ENCODE measurements around the gene XPNPEP3. TPM values are rescaled to one million over a fixed set of nuclear protein-coding genes. Genes with fewer than 3 reads are reported as not detected.

The XPNPEP3 gene
- total RNA-seq, 6 experiments from 2014 or later = 9.2 to 33.7 (median 18.5) TPM

DNA sequence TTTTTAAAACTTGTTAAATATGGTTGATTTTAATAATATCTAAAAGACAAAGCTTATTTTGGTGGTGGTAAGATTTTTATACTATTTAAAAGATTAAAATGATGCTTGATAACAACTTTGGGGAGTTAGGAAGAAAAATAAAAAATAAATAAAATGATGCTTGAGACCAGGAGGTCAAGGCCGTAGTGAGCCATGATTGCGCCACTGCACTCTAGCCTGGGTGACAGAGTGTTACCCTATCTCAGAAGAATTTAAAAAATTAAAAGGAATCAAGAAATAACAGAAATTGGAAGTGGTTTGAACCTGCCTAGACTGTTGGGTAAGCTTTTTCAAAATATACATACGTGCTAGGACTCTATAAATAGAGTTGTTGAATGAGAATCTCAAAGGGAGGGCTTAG lies 17.1 kb downstream of the XPNPEP3 start:
- Histone ChIP-seq H3K27ac (no peak overlapping the region), H3K9me3 (no peaks in the 10 kb centered on the region), H3K4me1 (peaks cover 0 to 6% (median 3%) of the 10 kb centered on the region in 4 donors), H3K4me3 (no peak overlapping the region), H3K27me3 (no peaks in the 10 kb centered on the region), H3K36me3 (peaks cover 0 to 26% (median 0%) of the 10 kb centered on the region in 4 donors)
- ATAC-seq (no peak), DNase-seq (no peak)
- intact Hi-C loops (cut with DNase I) = no loop called here
- WGBS (ENCODE audit: insufficient coverage, low coverage, low lambda C conversion rate, missing lambda C conversion rate) = 89% methylated on average over 3 of the region's 3 CpGs
- TF ChIP-seq POLR2A (IDR thresholded peaks at IDR 0.05) (no peak), CTCF (IDR thresholded peaks at IDR 0.05) (no peak)

GRCh38 chr22:40875111-40875510 lies 18.2 kb downstream of the XPNPEP3 start:
- H3K9me3 ChIP-seq = no peaks in the 10 kb centered on the region
- ATAC-seq (no peak), DNase-seq (no peak)
- 94% methylated on average over 3 of the region's 3 CpGs for WGBS (ENCODE audit: insufficient coverage, low coverage, low lambda C conversion rate, missing lambda C conversion rate)
- TF ChIP-seq POLR2A (IDR thresholded peaks at IDR 0.05) (no peak), CTCF (IDR thresholded peaks at IDR 0.05) (no peak)
- no peak overlapping the region for H3K4me3 ChIP-seq
- H3K27me3 ChIP-seq = no peaks in the 10 kb centered on the region
- H3K36me3 ChIP-seq = peaks cover 0 to 19% (median 0%) of the 10 kb centered on the region in 4 donors
- peaks cover 0 to 6% (median 3%) of the 10 kb centered on the region in 4 donors for H3K4me1 ChIP-seq
- H3K27ac ChIP-seq = no peak overlapping the region
- intact Hi-C loops (cut with DNase I) = no loop called here

GRCh38 chr22:40876907-40877306 lies 20.0 kb downstream of the XPNPEP3 start:
- Histone ChIP-seq H3K27me3 (no peaks in the 10 kb centered on the region), H3K36me3 (peaks cover 0 to 9% (median under 1%) of the 10 kb centered on the region in 4 donors), H3K4me1 (peaks cover 0 to 6% (median 3%) of the 10 kb centered on the region in 4 donors), H3K9me3 (no peaks in the 10 kb centered on the region), H3K4me3 (no peak overlapping the region), H3K27ac (no peak overlapping the region)
- DNase-seq (no peak), ATAC-seq (no peak)
- 75% methylated on average over 1 of the region's 1 CpG for WGBS (ENCODE audit: insufficient coverage, low coverage, low lambda C conversion rate, missing lambda C conversion rate)
- no peak for TF ChIP-seq CTCF (IDR thresholded peaks at IDR 0.05)
- intact Hi-C loops (cut with DNase I) = no loop called here

GRCh38 chr22:40877488-40877887 lies 20.5 kb downstream of the XPNPEP3 start:
- intact Hi-C loops (cut with DNase I) = no loop called here
- DNase-seq (no peak), ATAC-seq (no peak)
- Histone ChIP-seq H3K4me1 (peaks cover 0 to 6% (median 3%) of the 10 kb centered on the region in 4 donors), H3K4me3 (no peak overlapping the region), H3K27ac (no peak overlapping the region), H3K27me3 (no peaks in the 10 kb centered on the region), H3K36me3 (peaks cover 0 to 14% (median 2%) of the 10 kb centered on the region in 4 donors), H3K9me3 (no peaks in the 10 kb centered on the region)
- WGBS (ENCODE audit: insufficient coverage, low coverage, low lambda C conversion rate, missing lambda C conversion rate) = 60% methylated on average over 3 of the region's 3 CpGs
- TF ChIP-seq POLR2A (IDR thresholded peaks at IDR 0.05) = no peak
- no peak for TF ChIP-seq CTCF (IDR thresholded peaks at IDR 0.05)

- intact Hi-C loops (cut with DNase I) = no loop called here
- TF ChIP-seq CTCF (IDR thresholded peaks at IDR 0.05) (no peak), POLR2A (IDR thresholded peaks at IDR 0.05) (no peak)
- H3K4me3 ChIP-seq = no peak overlapping the region
- H3K4me1 ChIP-seq = peaks cover 0 to 6% (median 3%) of the 10 kb centered on the region in 4 donors
- H3K27ac ChIP-seq = no peak overlapping the region
- H3K36me3 ChIP-seq = peaks cover 0 to 21% (median 2%) of the 10 kb centered on the region in 4 donors
- ATAC-seq = no peak
- H3K27me3 ChIP-seq = no peaks in the 10 kb centered on the region
- H3K9me3 ChIP-seq = no peaks in the 10 kb centered on the region
- 92% methylated on average over 2 of the region's 2 CpGs for WGBS (ENCODE audit: insufficient coverage, low coverage, low lambda C conversion rate, missing lambda C conversion rate)
- DNase-seq = no peak
Observed at GRCh38 chr22:40878922-40879321, 22.0 kb downstream of the XPNPEP3 start.
